ENCODE data around the gene IFNB1.

Gene IFNB1

GRCh38 chr9:21070171-21070571, 7.6 kb downstream of the IFNB1 start:
- DNase-seq (ENCODE audit: low read depth in 2 of 2), result no peak

GRCh38 chr9:21060919-21061561, 16.7 kb downstream of the IFNB1 start:
- DNase-seq (ENCODE audit: low read depth in 2 of 2), result no peak

GRCh38 chr9:21056931-21057330, 20.8 kb downstream of the IFNB1 start:
- no peak for DNase-seq (ENCODE audit: low read depth in 2 of 2)

GRCh38 chr9:21053851-21054250, 23.9 kb downstream of the IFNB1 start:
- DNase-seq (ENCODE audit: low read depth in 2 of 2), result no peak

- DNase-seq (ENCODE audit: low read depth in 2 of 2), result no peak
These were observed 30.5 kb downstream of the IFNB1 start for GRCh38 chr9:21047281-21047691.

GRCh38 chr9:21043841-21044240, 33.9 kb downstream of the IFNB1 start:
- DNase-seq (ENCODE audit: low read depth in 2 of 2), result no peak

- DNase-seq (ENCODE audit: low read depth in 2 of 2), result no peak
These were observed 35.3 kb downstream of the IFNB1 start for GRCh38 chr9:21042466-21042865.

GRCh38 chr9:21039302-21039701, 38.4 kb downstream of the IFNB1 start:
- DNase-seq (ENCODE audit: low read depth in 2 of 2), result no peak

GRCh38 chr9:21037278-21037677, 40.5 kb downstream of the IFNB1 start:
- DNase-seq (ENCODE audit: low read depth in 2 of 2), result no peak

GRCh38 chr9:21031808-21032183, 45.9 kb downstream of the IFNB1 start:
- no peak for DNase-seq (ENCODE audit: low read depth in 2 of 2)

- DNase-seq (ENCODE audit: low read depth in 2 of 2), result peak; percentile 27 to 35
These were observed 46.5 kb downstream of the IFNB1 start, which contains the start of gene HACD4 for GRCh38 chr9:21031091-21031807. Gene HACD4 (minus strand): TSS chr9:21031640. CDS start chr9:21031590, 50 bp downstream.

GRCh38 chr9:21030389-21031035, 47.2 kb downstream of the IFNB1 start:
- no peak for DNase-seq (ENCODE audit: low read depth in 2 of 2)

- DNase-seq (ENCODE audit: low read depth in 2 of 2), result no peak
These were observed 48.1 kb downstream of the IFNB1 start for GRCh38 chr9:21029661-21030060.

- no peak for DNase-seq (ENCODE audit: low read depth in 2 of 2)
These were observed 49.3 kb downstream of the IFNB1 start for GRCh38 chr9:21028466-21028865.

GRCh38 chr9:21027295-21027694, 50.4 kb downstream of the IFNB1 start:
- no peak for DNase-seq (ENCODE audit: low read depth in 2 of 2)
